Peyer's patch (tissue), 4 donors: Measurements from ENCODE around the gene RTBDN.

ENCODE experiments used
- POLR2A ChIP-seq, 2 donors: fragments of 450-650 bp; IDR thresholded peaks; one replicate each; pipeline ENCODE4 v1.5.1; 2017; ENCODE audit warnings: antibody characterized with exemption in 2 of 2, mild to moderate bottlenecking in 2 of 2, moderate library complexity in 2 of 2
- TF ChIP-seq, protein P1 (sequence below), 6 experiments: fragments of 450-650 bp in 4 of 6; fragments of 200-600 bp in 2 of 6; sonication (generic) in 1 of 6; IDR thresholded peaks; one replicate each; pipeline ENCODE4 v1.5.1; 2017 to 2019; ENCODE audit warnings: antibody characterized with exemption in 6 of 6, mild to moderate bottlenecking in 3 of 6, moderate library complexity in 1 of 6

DNA sequence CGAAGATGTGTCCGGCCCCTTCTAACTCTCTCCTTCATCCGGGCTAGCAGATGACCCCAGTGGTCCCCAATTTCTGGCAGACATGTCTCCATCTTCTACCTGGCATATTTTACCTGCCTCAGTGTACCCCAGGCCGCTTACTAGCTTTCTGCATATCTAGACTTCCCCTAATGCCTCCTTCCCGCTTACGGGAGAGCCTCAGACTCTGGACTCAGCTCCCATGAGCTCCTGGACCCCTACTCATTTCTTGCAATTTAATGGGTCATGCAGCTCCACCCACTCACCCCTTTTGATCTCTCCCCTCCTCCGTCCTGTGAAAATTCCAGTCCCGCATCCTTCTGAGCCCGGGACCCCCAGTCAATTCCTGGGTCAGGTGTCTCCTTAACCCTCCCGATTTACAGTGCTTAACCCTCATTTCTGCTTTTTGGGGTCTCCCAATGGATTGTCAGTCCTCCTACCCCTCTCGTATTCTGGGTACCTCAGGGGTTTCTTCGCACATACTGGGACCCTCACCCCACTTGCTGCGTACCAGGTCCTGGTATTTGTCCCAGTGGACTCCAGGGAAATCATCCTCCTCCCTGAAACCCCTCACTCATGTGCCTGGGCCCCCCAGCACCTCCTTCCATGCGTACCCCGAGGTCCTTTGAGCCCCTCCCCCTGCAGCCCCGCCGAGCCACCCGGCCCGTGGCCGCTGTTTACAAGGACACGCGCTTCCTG lies 43.6 kb downstream of the RTBDN start:
- TF ChIP-seq, protein P1, sequence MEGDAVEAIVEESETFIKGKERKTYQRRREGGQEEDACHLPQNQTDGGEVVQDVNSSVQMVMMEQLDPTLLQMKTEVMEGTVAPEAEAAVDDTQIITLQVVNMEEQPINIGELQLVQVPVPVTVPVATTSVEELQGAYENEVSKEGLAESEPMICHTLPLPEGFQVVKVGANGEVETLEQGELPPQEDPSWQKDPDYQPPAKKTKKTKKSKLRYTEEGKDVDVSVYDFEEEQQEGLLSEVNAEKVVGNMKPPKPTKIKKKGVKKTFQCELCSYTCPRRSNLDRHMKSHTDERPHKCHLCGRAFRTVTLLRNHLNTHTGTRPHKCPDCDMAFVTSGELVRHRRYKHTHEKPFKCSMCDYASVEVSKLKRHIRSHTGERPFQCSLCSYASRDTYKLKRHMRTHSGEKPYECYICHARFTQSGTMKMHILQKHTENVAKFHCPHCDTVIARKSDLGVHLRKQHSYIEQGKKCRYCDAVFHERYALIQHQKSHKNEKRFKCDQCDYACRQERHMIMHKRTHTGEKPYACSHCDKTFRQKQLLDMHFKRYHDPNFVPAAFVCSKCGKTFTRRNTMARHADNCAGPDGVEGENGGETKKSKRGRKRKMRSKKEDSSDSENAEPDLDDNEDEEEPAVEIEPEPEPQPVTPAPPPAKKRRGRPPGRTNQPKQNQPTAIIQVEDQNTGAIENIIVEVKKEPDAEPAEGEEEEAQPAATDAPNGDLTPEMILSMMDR (IDR thresholded peaks at IDR 0.05), result no peak
- TF ChIP-seq POLR2A (IDR thresholded peaks at IDR 0.05), result no peak
